HG03103 (cell line): ENCODE results near the gene SLC5A8.
"Not testable (repeated sequence)": the region's sequence is repeated elsewhere in the genome, so short reads cannot be mapped to it uniquely, and the experiment has no call there.

Source experiments
- ATAC-seq: cut with Tn5 transposase; IDR thresholded peaks from one replicate; pipeline ENCODE4 v1.9.1; 2021; ENCODE audit warnings: low read depth; ENCODE audit not compliant: unreplicated experiment

Gene SLC5A8

GRCh38 chr12:101172316-101172715 is 37.7 kb downstream of the SLC5A8 start:
- ATAC-seq, result no peak

DNA sequence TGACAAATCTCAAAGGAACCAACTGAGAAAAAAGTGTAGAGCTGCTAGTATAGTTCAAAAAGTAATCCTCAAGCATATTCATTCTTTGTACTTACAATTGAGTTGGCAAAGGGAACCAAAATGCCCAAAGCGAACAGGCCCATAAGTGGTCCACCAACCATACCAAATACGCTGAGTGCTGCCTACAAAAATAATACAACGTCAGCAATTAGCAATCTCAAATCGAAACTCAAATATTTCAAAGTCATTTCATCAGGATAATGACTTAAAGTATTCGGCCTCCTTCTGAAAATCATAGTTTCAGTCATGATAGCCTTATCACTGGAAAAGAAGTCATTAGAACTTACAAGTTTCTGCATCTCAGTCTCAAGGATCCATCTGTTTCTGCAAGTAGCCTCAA is 42.0 kb downstream of the SLC5A8 start:
- ATAC-seq, result no peak

DNA sequence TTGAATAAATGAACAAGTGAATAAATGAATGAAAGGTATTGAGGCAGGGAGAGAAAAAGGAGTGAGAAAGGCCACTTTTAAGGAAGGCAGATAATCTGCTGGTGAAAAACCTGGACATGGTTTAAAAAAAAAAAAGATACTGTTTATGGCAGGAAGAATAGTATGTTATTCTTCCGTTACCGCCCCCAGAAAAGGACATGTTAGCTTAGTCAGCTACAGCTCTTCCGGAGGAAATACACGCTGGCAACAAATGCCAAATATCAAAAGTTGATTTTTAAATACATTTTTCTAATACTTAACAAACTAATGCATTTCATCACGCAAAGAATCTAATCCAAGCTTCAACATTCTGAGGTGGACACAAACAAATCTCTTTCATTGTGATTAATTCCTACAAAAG is 43.2 kb downstream of the SLC5A8 start:
- ATAC-seq, result no peak

GRCh38 chr12:101165319-101165718 is 44.7 kb downstream of the SLC5A8 start:
- no peak for ATAC-seq

DNA sequence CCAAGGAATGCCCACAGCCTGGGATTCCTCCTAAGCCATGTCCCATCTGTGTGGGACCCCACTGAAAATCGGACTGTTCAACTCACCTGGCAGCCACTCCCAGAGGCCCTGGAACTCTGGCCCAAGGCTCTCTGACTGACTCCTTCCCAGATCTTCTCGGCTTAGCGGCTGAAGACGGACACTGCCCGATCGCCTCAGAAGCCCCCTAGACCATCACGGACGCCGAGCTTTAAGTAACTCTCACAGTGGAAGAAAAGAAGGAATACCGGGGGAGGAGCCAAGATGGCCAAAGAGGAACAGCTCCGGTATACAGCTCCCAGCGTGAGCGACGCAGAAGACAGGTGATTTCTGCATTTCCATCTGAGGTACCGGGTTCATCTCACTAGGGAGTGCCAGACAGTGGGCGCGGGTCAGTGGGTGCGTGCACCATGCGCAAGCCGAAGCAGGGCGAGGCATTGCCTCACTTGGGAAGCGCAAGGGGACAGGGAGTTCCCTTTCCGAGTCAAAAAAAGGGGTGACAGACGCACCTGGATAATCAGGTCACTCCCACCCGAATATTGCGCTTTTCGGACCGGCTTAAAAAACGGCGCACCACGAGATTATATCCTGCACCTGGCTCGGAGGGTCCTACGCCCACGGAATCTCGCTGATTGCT is 64.1 kb downstream of the SLC5A8 start:
- ATAC-seq, result not testable (repeated sequence)

- ATAC-seq, result no peak
Observed at GRCh38 chr12:101127521-101128219, 82.4 kb downstream of the SLC5A8 start.

DNA sequence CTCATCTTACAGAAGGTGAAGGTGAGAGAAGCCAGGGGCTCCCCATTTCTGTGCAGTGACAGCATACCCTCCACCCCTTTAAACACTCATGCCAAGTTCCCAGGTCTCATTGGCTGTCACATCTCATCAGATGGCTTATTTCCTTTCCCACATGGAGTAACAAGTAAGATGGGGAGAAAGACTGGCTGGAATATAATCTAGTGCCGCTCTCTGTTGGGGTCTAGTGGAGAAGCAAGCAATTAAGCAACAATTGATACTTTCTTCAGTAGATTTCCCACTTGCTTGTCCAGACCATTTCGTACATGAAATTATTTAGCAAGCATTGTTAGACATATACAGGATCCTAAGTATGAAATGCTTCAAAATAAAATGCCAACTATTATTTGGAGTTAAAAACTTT is 92.2 kb downstream of the SLC5A8 start:
- ATAC-seq, result no peak

DNA sequence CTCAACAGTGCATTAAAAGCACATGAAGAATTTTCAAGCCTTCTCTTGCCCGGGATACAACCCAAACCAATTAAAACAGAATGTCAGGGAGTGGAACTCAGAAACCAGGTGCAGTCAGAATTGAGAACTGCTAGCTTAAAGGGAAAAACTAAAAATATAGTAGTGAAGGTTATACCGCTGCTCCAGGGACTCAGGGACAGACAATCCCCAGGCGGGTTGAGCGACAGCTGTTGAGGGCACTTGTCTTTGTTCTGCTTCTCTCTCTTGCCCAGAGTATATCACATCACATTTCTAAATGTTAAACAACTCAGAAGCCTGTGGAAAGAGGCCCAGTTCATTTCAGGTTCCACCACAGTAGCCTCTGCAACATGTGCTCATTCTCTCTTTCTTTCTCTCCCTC is 93.1 kb downstream of the SLC5A8 start:
- no peak for ATAC-seq

- ATAC-seq, result no peak
Observed at GRCh38 chr12:101115326-101115725, 94.7 kb downstream of the SLC5A8 start.

- no peak for ATAC-seq
Observed at GRCh38 chr12:101111441-101111840, 98.6 kb downstream of the SLC5A8 start.

DNA sequence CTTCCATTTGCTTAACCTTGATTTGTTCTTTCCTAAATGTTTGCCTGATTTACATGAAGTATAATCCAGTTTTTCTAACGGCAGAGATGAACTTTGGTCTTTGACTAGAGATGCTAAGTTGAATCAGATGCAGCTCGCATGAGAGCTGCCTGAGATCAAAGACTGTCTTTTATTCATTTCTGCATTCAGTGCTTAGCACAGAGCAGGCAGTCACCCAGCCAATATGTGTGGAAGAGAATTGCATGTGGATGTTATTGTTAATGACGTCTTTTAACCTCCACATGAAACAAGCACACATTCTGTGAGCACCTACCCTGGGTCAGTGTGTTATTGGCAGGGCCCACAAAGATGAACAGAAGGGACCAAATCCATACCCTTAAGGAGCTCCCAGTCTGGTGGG is 99.2 kb downstream of the SLC5A8 start:
- no peak for ATAC-seq

- no peak for ATAC-seq
Observed at GRCh38 chr12:101108130-101108529, 101.9 kb downstream of the SLC5A8 start.

GRCh38 chr12:101107032-101107763 is 102.8 kb downstream of the SLC5A8 start:
- no peak for ATAC-seq
